SK-N-SH treated with all-trans-retinoic acid at 6 μM for 48 hours (cell line): ENCODE measurements around the gene CISD1.

Source experiments
- ATAC-seq: fragments of 200-7000 bp; cut with Tn5 transposase; 3 replicates; pipeline ENCODE4 v1.9.1; 2020; ENCODE audit warnings: mild to moderate bottlenecking, moderate library complexity
- BACH2 ChIP-seq: fragments of 250-450 bp; sonication (Bioruptor Pico); IDR thresholded peaks from 2 replicates; pipeline ENCODE4 v1.9.0; 2021; ENCODE audit warnings: mild to moderate bottlenecking, borderline replicate concordance
- CREB5 ChIP-seq: fragments of 250-450 bp; sonication (Bioruptor Pico); IDR thresholded peaks from 2 replicates; pipeline ENCODE4 v1.5.1; 2020; ENCODE audit warnings: low read depth, mild to moderate bottlenecking, moderate library complexity
- GLIS3 ChIP-seq: fragments of 250-450 bp; sonication (Bioruptor Pico); IDR thresholded peaks from 2 replicates; pipeline ENCODE4 v1.5.0; 2020; ENCODE audit warnings: mild to moderate bottlenecking, moderate library complexity
- ISL1 ChIP-seq: fragments of 250-450 bp; sonication (Bioruptor Pico); IDR thresholded peaks from 2 replicates; pipeline ENCODE4 v2.1.2; 2022; ENCODE audit warnings: mild to moderate bottlenecking, moderate library complexity
- OSR1 ChIP-seq: fragments of 250-450 bp; sonication (Bioruptor Pico); IDR thresholded peaks from 2 replicates; pipeline ENCODE4 v1.8.0; 2022; ENCODE audit warnings: moderate library complexity, mild to moderate bottlenecking, inconsistent platforms
- PPARA ChIP-seq: fragments of 250-450 bp; sonication (Bioruptor Pico); IDR thresholded peaks from 2 replicates; pipeline ENCODE4 v1.5.0; 2020; ENCODE audit warnings: mild to moderate bottlenecking, borderline replicate concordance
- RARB ChIP-seq: fragments of 250-450 bp; sonication (Bioruptor Pico); IDR thresholded peaks from 2 replicates; pipeline ENCODE4 v1.8.0; 2021; ENCODE audit warnings: mild to moderate bottlenecking, moderate library complexity
- SNAI2 ChIP-seq: fragments of 250-450 bp; sonication (Bioruptor Pico); IDR thresholded peaks from 2 replicates; pipeline ENCODE4 v1.5.0; 2020; ENCODE audit warnings: mild to moderate bottlenecking, moderate library complexity
- TCF4 ChIP-seq: fragments of 250-450 bp; sonication (Bioruptor Pico); IDR thresholded peaks from 2 replicates; pipeline ENCODE4 v1.8.0; 2021; ENCODE audit warnings: mild to moderate bottlenecking, moderate library complexity, borderline replicate concordance
- TOX ChIP-seq: fragments of 250-450 bp; sonication (Bioruptor Pico); IDR thresholded peaks from 2 replicates; pipeline ENCODE4 v1.8.0; 2021; ENCODE audit warnings: mild to moderate bottlenecking, moderate library complexity, borderline replicate concordance
- ZFP3 ChIP-seq: fragments of 250-450 bp; sonication (Bioruptor Pico); IDR thresholded peaks from 2 replicates; pipeline ENCODE4 v1.5.0; 2020; ENCODE audit warnings: mild to moderate bottlenecking, moderate library complexity
- ZNF565 ChIP-seq: fragments of 450-650 bp; formaldehyde crosslinking; conservative IDR thresholded peaks from 2 replicates; pipeline ENCODE4 v1.5.0; 2020; ENCODE audit warnings: low read depth, mild to moderate bottlenecking, moderate library complexity
- ZNF70 ChIP-seq: fragments of 450-650 bp; formaldehyde crosslinking; IDR thresholded peaks from 2 replicates; pipeline ENCODE4 v1.5.0; 2020; ENCODE audit warnings: mild to moderate bottlenecking, moderate library complexity
- ZNF8 ChIP-seq: fragments of 450-650 bp; formaldehyde crosslinking; IDR thresholded peaks from 2 replicates; pipeline ENCODE4 v1.5.0; 2020; ENCODE audit warnings: mild to moderate bottlenecking, moderate library complexity
- TF ChIP-seq, protein P1 (sequence below): fragments of 250-450 bp; sonication (Bioruptor Pico); IDR thresholded peaks from 2 replicates; pipeline ENCODE4 v1.5.0; 2020; ENCODE audit warnings: mild to moderate bottlenecking, moderate library complexity
- TF ChIP-seq, protein P2 (sequence below): fragments of 250-450 bp; sonication (Bioruptor Pico); IDR thresholded peaks from 2 replicates; pipeline ENCODE4 v1.8.0; 2020; ENCODE audit warnings: mild to moderate bottlenecking, moderate library complexity, borderline replicate concordance

CISD1 gene

GRCh38 chr10:58336242-58336641 lies 67.3 kb downstream of the CISD1 start:
- ATAC-seq, result no peak
- TF ChIP-seq ZFP3, result no peak
- no peak for TF ChIP-seq BACH2 (CRISPR knock-in tag)
- no peak for TF ChIP-seq OSR1
- TF ChIP-seq TOX (CRISPR knock-in tag), result no peak
- TF ChIP-seq RARB (CRISPR knock-in tag), result no peak
- no peak for TF ChIP-seq PPARA
- no peak for TF ChIP-seq ISL1 (CRISPR knock-in tag)
- no peak for TF ChIP-seq SNAI2
- no peak for TF ChIP-seq ZNF8 (CRISPR knock-in tag)
- no peak for TF ChIP-seq CREB5 (CRISPR knock-in tag)
- TF ChIP-seq ZNF70, result no peak
- TF ChIP-seq TCF4 (CRISPR knock-in tag), result no peak
- TF ChIP-seq ZNF565 (CRISPR knock-in tag), result no peak
- TF ChIP-seq, protein P1, sequence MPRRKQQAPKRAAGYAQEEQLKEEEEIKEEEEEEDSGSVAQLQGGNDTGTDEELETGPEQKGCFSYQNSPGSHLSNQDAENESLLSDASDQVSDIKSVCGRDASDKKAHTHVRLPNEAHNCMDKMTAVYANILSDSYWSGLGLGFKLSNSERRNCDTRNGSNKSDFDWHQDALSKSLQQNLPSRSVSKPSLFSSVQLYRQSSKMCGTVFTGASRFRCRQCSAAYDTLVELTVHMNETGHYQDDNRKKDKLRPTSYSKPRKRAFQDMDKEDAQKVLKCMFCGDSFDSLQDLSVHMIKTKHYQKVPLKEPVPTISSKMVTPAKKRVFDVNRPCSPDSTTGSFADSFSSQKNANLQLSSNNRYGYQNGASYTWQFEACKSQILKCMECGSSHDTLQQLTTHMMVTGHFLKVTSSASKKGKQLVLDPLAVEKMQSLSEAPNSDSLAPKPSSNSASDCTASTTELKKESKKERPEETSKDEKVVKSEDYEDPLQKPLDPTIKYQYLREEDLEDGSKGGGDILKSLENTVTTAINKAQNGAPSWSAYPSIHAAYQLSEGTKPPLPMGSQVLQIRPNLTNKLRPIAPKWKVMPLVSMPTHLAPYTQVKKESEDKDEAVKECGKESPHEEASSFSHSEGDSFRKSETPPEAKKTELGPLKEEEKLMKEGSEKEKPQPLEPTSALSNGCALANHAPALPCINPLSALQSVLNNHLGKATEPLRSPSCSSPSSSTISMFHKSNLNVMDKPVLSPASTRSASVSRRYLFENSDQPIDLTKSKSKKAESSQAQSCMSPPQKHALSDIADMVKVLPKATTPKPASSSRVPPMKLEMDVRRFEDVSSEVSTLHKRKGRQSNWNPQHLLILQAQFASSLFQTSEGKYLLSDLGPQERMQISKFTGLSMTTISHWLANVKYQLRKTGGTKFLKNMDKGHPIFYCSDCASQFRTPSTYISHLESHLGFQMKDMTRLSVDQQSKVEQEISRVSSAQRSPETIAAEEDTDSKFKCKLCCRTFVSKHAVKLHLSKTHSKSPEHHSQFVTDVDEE (CRISPR knock-in tag), result no peak
- TF ChIP-seq, protein P2, sequence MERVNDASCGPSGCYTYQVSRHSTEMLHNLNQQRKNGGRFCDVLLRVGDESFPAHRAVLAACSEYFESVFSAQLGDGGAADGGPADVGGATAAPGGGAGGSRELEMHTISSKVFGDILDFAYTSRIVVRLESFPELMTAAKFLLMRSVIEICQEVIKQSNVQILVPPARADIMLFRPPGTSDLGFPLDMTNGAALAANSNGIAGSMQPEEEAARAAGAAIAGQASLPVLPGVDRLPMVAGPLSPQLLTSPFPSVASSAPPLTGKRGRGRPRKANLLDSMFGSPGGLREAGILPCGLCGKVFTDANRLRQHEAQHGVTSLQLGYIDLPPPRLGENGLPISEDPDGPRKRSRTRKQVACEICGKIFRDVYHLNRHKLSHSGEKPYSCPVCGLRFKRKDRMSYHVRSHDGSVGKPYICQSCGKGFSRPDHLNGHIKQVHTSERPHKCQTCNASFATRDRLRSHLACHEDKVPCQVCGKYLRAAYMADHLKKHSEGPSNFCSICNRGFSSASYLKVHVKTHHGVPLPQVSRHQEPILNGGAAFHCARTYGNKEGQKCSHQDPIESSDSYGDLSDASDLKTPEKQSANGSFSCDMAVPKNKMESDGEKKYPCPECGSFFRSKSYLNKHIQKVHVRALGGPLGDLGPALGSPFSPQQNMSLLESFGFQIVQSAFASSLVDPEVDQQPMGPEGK (CRISPR knock-in tag), result no peak
- TF ChIP-seq GLIS3 (CRISPR knock-in tag), result no peak
